Embryonic facial prominence (tissue), 1 donor: Measurements from ENCODE around the gene PTDSS2.

ENCODE experiments used
- DNase-seq: peaks from one replicate; pipeline ENCODE4 v3.0.0-alpha.2; 2016; ENCODE audit errors: extremely low spot score

Gene PTDSS2

GRCh38 chr11:490186-490929, 40.3 kb downstream of the PTDSS2 start:
- no peak for DNase-seq

GRCh38 chr11:490930-491260, 40.8 kb downstream of the PTDSS2 start:
- no peak for DNase-seq

GRCh38 chr11:491358-491757, 41.3 kb downstream of the PTDSS2 start:
- no peak for DNase-seq

DNA sequence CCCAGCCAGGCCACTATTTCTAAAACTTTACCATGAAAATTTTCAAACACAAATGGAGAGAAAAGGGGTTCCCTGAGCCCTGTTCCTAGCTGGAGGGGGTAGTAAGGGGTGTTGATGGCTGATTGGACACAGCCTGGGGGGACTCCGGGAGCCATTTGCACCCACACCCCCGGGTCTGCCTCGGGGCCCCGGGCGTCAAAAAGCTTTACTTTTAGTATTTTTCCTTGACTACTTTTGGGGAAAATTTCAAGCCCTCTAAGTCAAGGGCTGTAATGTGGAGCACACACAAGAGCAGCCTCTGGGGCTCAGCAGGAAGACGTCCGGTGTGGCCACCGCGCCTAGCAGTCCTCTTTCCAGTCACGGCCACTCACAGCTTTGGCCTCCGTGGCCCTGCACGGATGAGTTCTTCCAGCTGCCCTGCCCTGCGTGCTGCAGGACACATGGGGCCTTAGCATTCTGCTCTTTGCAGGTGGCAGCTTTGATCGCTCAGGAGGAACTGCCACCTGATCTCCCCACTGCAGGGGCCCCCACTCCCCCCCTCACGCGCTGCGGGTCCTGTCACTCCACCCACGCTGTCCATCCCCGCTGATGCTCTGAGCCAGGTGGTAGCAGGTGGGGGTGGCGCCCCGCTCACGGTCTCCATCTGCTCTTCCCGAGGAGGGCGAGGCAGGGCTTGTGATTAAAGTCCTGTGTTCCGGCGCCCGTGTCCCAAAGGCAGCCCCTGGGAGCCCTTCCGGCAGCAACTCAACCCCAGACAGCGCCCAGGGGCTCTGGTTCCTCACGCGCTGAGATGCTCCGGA, 42.5 kb downstream of the PTDSS2 start:
- no peak for DNase-seq

DNA sequence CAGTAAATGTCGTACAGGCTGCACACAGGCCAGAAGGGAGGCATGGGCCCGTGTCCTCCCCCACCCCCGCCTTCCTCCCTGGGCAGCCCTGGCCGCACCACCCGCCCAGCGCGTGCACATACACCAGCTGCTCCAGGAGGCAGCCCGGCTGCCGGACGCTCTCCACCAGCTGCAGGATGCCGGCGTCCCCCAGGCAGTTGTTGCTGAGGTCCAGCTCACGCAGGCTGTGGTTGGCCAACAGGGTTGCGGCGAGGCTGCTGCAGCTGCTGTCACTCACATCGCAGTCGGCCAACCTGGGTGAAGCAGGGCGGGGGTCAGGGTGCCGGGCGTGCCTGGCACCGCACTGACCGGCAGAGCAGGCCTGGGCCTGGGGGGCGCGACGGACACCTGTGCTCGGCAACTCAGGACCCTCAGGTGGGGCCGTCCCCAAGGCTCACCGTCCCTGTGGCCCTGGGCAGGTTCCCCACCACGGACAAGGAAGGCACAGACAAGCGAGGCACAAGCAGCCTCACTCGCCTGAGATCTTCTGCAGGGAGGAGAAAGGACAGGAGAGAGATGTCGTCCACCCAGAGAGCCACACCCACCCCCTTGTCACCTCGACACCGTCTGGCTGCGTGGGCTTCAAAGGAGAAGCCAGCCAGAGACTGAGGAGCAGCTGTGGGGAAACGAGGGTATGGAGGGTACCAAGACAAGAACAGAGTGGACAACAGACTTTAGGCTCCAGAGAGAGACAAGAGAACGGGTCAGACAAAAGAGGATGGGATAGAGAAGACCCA, 44.9 kb downstream of the PTDSS2 start:
- DNase-seq = no peak

DNA sequence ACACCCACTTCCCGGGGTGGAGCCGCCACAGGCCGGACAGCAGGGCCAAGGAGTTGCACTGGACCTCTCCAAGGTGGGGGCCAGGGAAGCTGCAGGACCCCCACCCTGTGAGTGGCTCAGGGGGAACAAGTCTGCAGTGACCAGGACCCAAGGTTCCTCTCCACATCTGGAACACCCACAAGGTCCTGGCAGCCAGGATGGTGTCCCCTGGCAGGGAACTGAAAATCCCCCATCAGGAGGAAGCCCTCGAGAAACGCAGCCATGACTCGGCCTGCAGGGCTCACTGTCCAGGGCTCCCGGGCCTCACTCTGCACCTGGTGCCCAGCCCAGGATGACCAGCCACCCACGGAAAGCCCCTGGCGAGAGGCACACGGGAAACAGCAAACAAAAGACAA, 45.5 kb downstream of the PTDSS2 start:
- no peak for DNase-seq

GRCh38 chr11:496834-497564, 46.9 kb downstream of the PTDSS2 start:
- DNase-seq = no peak

GRCh38 chr11:497565-498296, 47.7 kb downstream of the PTDSS2 start:
- DNase-seq = no peak

DNA sequence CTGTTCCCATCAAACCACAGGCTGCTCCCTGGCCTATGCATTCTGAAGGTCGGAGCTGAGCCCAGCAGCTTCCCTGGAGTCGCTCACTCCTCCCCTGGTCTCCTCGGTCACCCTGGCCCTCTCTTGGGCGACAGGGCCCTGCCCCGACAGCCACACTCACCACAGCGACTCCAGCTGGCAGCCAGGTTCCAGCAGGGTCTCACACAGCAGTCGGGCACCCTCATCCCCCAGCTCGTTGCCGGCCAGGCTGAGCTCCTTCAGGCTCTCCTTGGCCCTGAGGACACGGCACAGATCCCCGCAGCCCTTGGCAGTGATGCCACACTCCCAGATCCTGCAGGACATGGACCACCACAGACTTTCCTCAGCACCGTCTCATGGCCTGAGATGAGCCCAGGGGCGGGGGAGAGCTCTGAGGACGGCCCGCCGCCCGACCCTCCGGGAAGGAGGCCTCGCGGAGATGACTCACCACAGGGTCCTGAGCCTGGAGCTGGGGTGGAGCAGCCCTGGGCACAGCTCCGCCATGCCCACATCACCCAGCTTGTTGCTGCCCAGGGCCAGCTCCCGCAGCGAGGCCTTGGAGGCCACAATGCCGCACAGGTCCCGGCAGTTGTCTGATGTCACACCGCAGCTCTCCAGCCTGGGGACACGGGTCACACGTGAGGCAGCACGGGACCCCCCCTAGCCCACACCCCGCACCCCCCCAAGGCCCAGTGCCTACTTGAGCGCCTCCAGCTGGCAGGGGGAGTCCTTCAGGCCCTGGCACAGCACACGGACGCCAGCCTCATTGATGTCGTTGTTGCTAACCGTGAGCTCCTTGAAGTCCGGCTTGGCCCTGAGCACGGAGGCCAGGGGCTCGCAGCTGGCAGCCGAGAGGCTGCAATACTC, 48.5 kb downstream of the PTDSS2 start:
- no peak for DNase-seq

DNA sequence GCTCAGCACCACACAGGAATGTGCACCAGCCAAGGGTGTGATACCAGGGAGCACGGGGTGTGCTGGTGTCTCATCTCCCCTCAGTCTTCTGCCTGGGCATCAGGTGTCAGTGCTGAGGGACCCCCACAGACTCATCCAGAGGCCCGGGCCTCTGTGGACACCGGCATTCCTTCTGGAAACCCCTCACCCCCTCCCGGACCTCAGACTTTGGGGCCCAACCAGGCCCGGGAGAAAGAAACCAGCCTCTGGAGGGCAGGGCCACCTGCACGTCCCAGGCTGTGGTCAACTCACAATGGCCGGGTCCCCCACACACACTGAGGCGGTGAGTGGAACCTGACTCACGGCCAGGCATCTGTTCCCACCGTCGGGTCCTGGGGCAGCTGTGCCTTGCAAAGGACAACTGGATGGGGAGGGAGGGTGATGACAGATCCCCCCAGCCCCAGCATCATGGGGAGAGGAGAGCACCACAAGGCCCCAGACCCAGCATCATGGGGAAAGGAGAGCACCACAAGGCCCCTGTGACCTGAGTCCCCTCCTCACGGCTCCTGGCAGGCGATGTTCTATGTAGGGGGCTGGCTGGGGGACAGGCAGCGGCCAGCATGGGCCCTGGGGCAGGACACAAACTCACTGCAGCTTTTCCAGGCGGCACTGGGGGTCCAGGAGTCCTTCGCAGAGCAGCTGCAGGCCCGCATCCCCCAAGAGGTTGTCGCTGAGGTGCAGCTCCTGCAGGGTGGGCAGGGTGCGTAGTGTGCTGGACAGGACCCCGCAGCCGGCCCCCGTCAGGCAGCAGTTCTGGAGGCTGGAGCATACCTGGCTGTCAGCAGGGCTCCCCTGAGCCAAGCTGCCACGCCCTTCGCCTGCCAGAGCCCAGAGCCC, 49.4 kb downstream of the PTDSS2 start:
- no peak for DNase-seq

DNA sequence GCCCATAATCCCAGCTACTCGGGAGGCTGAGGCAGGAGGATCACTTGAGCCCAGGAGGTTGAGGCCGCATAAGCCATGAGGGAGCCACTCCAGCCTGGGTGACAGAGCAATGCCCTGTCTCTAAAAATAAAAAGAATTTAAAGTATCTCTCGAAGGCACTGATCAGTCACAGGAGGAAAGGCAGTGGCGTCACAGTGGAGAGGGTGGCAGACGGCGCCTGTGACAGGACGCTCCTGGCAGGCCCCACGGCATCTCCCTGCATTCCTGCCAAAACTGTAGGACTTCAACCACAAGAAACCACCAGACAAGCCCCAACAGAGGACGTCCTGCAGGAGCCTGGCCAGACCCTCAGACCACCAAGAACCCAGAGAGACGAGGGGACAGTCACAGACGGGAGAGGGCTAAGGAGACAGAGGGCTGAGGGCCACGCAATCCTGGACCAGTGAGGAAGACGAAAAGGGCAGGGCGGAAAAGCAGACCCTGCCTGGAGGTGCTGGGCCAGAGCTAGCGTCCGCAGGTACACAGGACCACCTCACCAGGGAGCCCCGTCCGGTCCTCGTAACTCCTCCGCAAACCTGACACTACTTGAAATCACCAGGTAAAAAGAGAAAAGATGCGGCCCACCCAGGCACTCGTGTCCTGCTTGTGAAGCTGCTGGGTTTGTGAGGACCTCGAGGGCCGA, 51.1 kb downstream of the PTDSS2 start:
- no peak for DNase-seq

DNA sequence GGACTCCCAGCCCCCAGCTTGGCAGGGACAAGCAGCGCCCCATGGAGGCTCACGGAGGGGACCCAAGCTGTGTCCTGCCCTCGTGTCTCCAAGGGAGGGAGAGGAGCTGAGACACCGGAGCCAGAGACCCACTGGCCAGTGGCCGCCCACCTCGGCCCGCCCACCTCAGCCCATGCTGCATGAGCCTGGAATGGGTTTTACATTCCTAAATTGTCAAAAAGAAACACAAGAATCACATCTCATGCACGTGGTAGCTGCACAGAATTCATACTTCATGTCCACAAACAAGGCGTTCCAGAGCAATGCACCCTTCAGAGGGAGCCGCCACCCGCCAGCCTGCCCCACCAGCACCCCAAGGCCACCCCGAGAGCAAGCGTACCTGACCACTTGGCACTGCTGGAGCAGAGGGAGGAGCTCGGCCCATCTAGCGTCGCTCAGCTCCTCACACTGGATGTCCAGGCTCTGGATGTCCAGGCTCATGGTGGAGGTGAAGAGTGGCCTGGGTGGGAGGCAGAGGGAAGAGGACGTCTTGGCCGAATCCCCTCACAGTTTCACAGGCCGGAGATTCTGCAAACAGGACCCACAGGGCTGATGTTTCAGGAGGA, 51.7 kb downstream of the PTDSS2 start:
- DNase-seq = no peak

GRCh38 chr11:502288-503178, 52.5 kb downstream of the PTDSS2 start:
- DNase-seq = no peak

GRCh38 chr11:503179-503981, 53.3 kb downstream of the PTDSS2 start:
- no peak for DNase-seq

GRCh38 chr11:504053-504993, 54.2 kb downstream of the PTDSS2 start:
- peak; percentile 36 for DNase-seq
